Measurements from ENCODE around the gene GGA1. TPM values are rescaled to one million over a fixed set of nuclear protein-coding genes. Genes with fewer than 3 reads are reported as not detected.

Gene GGA1
- total and polyA plus RNA-seq, 9 of the 15 experiments (the other 6 are each of a cell fraction or from before 2014, with no cell fraction given): 1.5 to 69.5 (median 31.6) TPM

DNA sequence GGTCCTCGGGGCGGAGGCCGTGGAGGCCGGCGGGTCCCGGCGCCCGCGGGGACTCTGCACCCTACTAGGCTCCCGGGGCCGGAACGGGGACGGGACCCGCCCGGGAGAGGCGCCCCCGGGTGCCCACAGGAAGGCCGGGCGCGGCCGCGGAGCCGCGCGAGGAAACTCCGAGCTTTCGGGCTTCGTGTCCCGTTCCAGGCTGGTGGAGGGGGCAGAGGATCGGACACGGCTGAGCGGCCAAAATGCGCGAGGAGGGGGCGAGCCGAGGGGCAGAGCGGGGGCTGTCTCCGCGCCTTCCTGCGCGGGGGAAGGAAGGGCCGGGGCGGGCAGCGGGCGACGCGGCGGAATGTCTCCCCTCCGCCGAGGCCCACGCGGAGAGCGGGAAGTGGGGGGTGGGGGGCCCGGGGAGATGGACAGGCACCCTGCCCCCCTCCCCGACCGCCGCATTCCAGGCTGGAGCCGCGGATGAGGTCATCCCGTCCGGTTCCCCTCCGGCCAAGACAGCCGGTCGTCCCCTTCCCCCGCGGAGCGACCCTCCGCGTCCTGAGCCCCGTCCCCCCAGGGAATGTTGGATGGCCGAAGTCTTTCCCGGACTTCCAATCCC is 47.9 kb upstream of the GGA1 start (continued):
- TF ChIP-seq, protein P1, sequence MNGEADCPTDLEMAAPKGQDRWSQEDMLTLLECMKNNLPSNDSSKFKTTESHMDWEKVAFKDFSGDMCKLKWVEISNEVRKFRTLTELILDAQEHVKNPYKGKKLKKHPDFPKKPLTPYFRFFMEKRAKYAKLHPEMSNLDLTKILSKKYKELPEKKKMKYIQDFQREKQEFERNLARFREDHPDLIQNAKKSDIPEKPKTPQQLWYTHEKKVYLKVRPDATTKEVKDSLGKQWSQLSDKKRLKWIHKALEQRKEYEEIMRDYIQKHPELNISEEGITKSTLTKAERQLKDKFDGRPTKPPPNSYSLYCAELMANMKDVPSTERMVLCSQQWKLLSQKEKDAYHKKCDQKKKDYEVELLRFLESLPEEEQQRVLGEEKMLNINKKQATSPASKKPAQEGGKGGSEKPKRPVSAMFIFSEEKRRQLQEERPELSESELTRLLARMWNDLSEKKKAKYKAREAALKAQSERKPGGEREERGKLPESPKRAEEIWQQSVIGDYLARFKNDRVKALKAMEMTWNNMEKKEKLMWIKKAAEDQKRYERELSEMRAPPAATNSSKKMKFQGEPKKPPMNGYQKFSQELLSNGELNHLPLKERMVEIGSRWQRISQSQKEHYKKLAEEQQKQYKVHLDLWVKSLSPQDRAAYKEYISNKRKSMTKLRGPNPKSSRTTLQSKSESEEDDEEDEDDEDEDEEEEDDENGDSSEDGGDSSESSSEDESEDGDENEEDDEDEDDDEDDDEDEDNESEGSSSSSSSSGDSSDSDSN (IDR thresholded peaks at IDR 0.05; ENCODE audit: borderline replicate concordance in 1 of 2, low read depth in 2 of 2, low read length in 2 of 2): 0 out of 4 replicates have a peak, but pooled peaks of 1 of the 2 experiments have one; percentile 26
- no peak for TF ChIP-seq ZNF354B (CRISPR knock-in tag; IDR thresholded peaks at IDR 0.05)
- TF ChIP-seq ZBTB1 (CRISPR knock-in tag; IDR thresholded peaks at IDR 0.05; ENCODE audit: borderline replicate concordance, low read depth): no peak
- TF ChIP-seq DLX4 (CRISPR knock-in tag; IDR thresholded peaks at IDR 0.05): no peak
- no peak for TF ChIP-seq ZNF165 (CRISPR knock-in tag; IDR thresholded peaks at IDR 0.05; ENCODE audit: borderline replicate concordance)
- TF ChIP-seq TEAD2 (tag; IDR thresholded peaks at IDR 0.05): peak; percentile 38; the same call in 1 of the 2 replicates

Data from K562 (cell line).